Osteocyte (in vitro differentiated cells): ENCODE results near the gene OR3A2. TPM values are rescaled to one million over a fixed set of nuclear protein-coding genes. Genes with fewer than 3 reads are reported as not detected.
"Not testable (repeated sequence)": the region's sequence is repeated elsewhere in the genome, so short reads cannot be mapped to it uniquely, and the experiment has no call there.

Experiments used
- DNase-seq: peaks from one replicate; pipeline ENCODE4 v3.0.0; 2021; ENCODE audit warnings: mixed read lengths; ENCODE audit not compliant: unreplicated experiment; ENCODE audit errors: extremely low spot score
- H3K27ac Mint-ChIP-seq: one replicate; pipeline ENCODE4 v1.8.0; 2021; ENCODE audit warnings: mild to moderate bottlenecking, mixed read lengths; ENCODE audit not compliant: unreplicated experiment
- H3K27me3 Mint-ChIP-seq: one replicate; pipeline ENCODE4 v1.8.0; 2021; ENCODE audit warnings: mixed read lengths; ENCODE audit not compliant: unreplicated experiment
- H3K36me3 Mint-ChIP-seq: one replicate; pipeline ENCODE4 v1.8.0; 2021; ENCODE audit warnings: mixed read lengths; ENCODE audit not compliant: unreplicated experiment
- H3K4me1 Mint-ChIP-seq: one replicate; pipeline ENCODE4 v1.8.0; 2021; ENCODE audit warnings: mixed read lengths; ENCODE audit not compliant: unreplicated experiment
- H3K4me3 Mint-ChIP-seq: one replicate; pipeline ENCODE4 v1.8.0; 2021; ENCODE audit warnings: mild to moderate bottlenecking, moderate library complexity, mixed read lengths; ENCODE audit not compliant: unreplicated experiment
- H3K9me3 Mint-ChIP-seq: one replicate; pipeline ENCODE4 v1.8.0; 2021; ENCODE audit warnings: mixed read lengths; ENCODE audit not compliant: unreplicated experiment
- CTCF ChIP-seq: fragments of 200-600 bp; sonication (generic); IDR thresholded peaks from 2 replicates; pipeline ENCODE4 v1.5.0; 2021; ENCODE audit warnings: antibody characterized with exemption, mild to moderate bottlenecking, moderate library complexity
- total RNA-seq: library from RNA; stranded (reverse); gene quantifications from 2 replicates; pipeline ENCODE4 v1.2.1, GENCODE V29; 2021

The OR3A2 gene
- total RNA-seq, 1 donor from 2014 or later, result not detected

GRCh38 chr17:3318336-3318735 is 67.8 kb downstream of the OR3A2 start:
- H3K27me3 Mint-ChIP-seq, result no peaks in the 10 kb centered on the region
- DNase-seq, result no peak
- no peaks in the 10 kb centered on the region for H3K9me3 Mint-ChIP-seq
- TF ChIP-seq CTCF, result no peak
- H3K4me3 Mint-ChIP-seq, result no peak overlapping the region
- H3K4me1 Mint-ChIP-seq, result no peaks in the 10 kb centered on the region
- no peak overlapping the region for H3K27ac Mint-ChIP-seq
- no peaks in the 10 kb centered on the region for H3K36me3 Mint-ChIP-seq

DNA sequence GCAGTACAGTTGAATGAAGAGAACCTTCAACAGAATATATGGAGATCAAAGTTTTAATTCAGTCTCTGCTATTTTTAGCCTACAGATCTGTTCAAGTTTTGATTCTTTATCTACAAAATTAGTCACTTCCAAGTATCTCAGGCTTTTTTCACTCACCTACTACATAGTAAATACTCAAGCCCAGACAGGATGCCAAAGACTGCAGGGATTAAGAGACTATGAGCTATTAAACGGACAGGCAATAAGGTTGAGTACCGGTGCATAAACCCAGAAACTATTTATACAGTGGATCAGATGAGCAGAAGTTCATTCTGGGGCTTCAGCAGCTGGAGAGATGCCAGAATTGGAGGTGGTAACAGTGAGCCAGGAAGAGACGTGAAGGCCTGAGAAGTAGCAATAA is 69.3 kb downstream of the OR3A2 start:
- DNase-seq, result no peak
- no peak overlapping the region for H3K27ac Mint-ChIP-seq
- H3K4me3 Mint-ChIP-seq, result no peak overlapping the region
- no peaks in the 10 kb centered on the region for H3K9me3 Mint-ChIP-seq
- no peaks in the 10 kb centered on the region for H3K4me1 Mint-ChIP-seq
- no peaks in the 10 kb centered on the region for H3K27me3 Mint-ChIP-seq
- TF ChIP-seq CTCF, result no peak
- no peaks in the 10 kb centered on the region for H3K36me3 Mint-ChIP-seq

- no peaks in the 10 kb centered on the region for H3K9me3 Mint-ChIP-seq
- no peak overlapping the region for H3K4me3 Mint-ChIP-seq
- DNase-seq, result no peak
- H3K27me3 Mint-ChIP-seq, result no peaks in the 10 kb centered on the region
- no peak overlapping the region for H3K27ac Mint-ChIP-seq
- TF ChIP-seq CTCF, result no peak
- H3K4me1 Mint-ChIP-seq, result no peaks in the 10 kb centered on the region
- H3K36me3 Mint-ChIP-seq, result no peaks in the 10 kb centered on the region
Observed at GRCh38 chr17:3308603-3309002, 77.5 kb downstream of the OR3A2 start.

DNA sequence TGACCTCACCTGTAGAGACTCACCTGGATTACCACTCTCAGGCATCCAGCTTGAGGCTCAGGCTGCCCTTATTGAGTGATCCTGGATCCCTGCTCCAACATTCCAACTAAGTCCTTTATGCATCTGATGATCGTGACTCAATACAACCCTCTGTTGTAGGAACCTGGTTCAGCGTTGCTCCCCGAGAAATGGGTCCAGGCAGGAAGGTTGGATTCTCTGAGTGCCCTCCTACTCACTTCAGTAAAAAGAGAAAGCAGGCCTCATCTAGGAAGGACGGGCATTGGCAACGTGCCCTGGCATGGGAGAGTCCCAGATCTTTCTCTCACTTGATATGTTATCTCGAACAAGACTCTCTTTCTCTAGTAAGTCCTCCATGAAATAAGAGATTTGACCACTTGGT is 87.8 kb downstream of the OR3A2 start, which contains the start of gene OR3A1:
Gene OR3A1 (minus strand): TSS at position 101 of the 400 bp plus-strand sequence. CDS start 5,778 bp downstream, outside the sequence.
- no peaks in the 10 kb centered on the region for H3K36me3 Mint-ChIP-seq
- no peak for TF ChIP-seq CTCF
- H3K4me3 Mint-ChIP-seq, result no peak within 1 kb of the TSS
- H3K4me1 Mint-ChIP-seq, result no peaks in the 10 kb centered on the region
- no peak within 1 kb of the TSS for H3K27ac Mint-ChIP-seq
- peaks cover 13% of the 10 kb centered on the region for H3K27me3 Mint-ChIP-seq
- no peaks in the 10 kb centered on the region for H3K9me3 Mint-ChIP-seq
- no peak for DNase-seq

DNA sequence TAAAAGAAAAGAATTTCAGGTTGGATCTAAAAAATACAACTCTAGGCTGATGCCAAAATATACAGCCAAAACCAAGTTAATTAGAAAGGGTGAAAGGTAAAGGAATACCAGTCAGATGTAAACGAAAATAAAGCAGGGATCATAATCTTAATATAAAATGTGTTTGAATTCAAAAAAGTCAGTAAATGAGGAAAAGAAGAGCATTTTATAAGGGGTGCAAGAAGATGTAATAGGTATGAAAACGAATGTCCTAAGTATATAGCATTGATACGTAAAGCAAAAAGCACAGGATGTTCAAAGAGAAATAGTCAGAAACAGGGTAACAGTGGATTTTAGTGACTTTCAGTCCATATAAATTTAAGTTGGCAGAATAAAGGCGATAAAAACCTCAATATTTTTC is 90.5 kb downstream of the OR3A2 start:
- H3K4me3 Mint-ChIP-seq, result no peak overlapping the region
- TF ChIP-seq CTCF, result no peak
- H3K27ac Mint-ChIP-seq, result no peak overlapping the region
- H3K9me3 Mint-ChIP-seq, result peaks cover 11% of the 10 kb centered on the region
- no peaks in the 10 kb centered on the region for H3K36me3 Mint-ChIP-seq
- peaks cover 13% of the 10 kb centered on the region for H3K27me3 Mint-ChIP-seq
- no peaks in the 10 kb centered on the region for H3K4me1 Mint-ChIP-seq
- DNase-seq, result no peak

DNA sequence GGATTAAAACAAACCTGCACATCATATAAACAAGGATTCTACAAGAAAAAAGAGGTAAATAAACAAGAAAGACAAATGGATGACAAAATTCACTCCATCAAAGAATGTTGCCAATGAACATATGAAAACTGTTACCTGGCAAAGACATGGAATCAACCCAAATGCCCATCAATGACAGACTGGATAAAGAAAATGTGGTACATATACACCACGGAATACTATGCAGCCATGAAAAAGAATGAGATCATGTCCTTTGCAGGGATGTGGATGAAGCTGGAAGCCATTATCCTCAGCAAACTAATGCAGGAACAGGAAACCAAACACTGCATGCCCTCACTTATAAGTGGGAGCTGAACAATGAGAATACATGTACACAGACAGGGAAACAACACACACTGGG is 92.6 kb downstream of the OR3A2 start:
- DNase-seq, H3K4me1 Mint-ChIP-seq, H3K36me3 Mint-ChIP-seq, H3K27ac Mint-ChIP-seq, H3K4me3 Mint-ChIP-seq: not testable (repeated sequence)
- Mint-ChIP-seq H3K9me3 (peaks cover 16% of the 10 kb centered on the region), H3K27me3 (peaks cover 13% of the 10 kb centered on the region)
